Neural cell (in vitro differentiated cells): ENCODE results near the gene RSPH1.

ENCODE experiments used
- CTCF ChIP-seq: fragments of 450-650 bp; IDR thresholded peaks from 2 replicates; pipeline ENCODE4 v1.5.1; 2014; ENCODE audit warnings: antibody characterized with exemption, mild to moderate bottlenecking, moderate library complexity; ENCODE audit not compliant: poor library complexity, severe bottlenecking
- EP300 ChIP-seq: fragments of 450-650 bp; conservative IDR thresholded peaks from 2 replicates; pipeline ENCODE4 v1.6.1; 2014; ENCODE audit warnings: antibody characterized with exemption, mild to moderate bottlenecking, moderate library complexity; ENCODE audit not compliant: poor library complexity, severe bottlenecking
- EZH2 ChIP-seq: fragments of 200-600, 300-800 bp; shearing (Covaris generic), sonication (generic); IDR thresholded peaks from 2 replicates; pipeline ENCODE4 v1.6.1; 2014; ENCODE audit warnings: antibody characterized with exemption, low read length, borderline replicate concordance, mild to moderate bottlenecking; ENCODE audit not compliant: insufficient read depth, poor library complexity, severe bottlenecking
- POLR2AphosphoS5 ChIP-seq: IDR thresholded peaks from 2 replicates; pipeline ENCODE4 v1.6.1; 2012
- TAF1 ChIP-seq: IDR thresholded peaks from 2 replicates; pipeline ENCODE4 v1.6.1; 2012; ENCODE audit warnings: low read depth

DNA sequence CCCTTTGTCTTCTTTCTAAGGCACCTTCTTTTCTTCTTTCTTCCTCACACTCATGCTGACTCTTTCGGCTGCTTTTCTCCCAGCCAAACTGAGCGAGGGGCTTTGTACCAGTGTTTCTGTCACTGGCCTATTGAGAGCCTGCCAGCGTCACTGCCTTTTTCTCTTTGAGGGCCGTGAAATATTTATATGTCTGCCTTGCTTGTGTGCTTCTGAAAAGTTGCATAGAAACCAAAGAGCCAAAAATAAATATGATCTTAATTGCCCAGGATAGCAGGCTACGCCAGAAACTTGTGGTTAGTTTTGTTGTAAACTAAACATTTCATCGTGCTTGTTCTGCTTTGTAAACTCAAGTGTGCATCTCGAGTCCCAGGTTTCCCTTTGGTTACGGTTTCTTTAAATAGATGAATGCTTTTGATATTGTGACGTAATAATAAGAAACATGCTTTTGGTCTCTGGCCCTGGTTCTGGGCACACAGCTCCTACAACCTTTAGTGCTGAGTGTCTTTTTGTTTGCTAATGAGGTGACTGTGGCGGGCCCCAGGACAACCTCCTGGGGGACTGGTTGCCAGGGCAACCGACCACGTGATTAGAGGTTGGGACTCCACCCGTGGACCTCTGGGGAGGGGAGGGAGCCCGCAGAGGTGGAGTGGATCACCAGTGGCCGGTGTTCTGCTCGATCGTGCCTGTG is 28.5 kb upstream of the RSPH1 start:
- TF ChIP-seq POLR2AphosphoS5 (no peak), EP300 (peak; percentile 21), EZH2 (no peak), CTCF (no peak), TAF1 (peak; percentile 16)
